HG02938 (cell line): ENCODE data around the gene PTPN1.

ENCODE experiments used
- ATAC-seq: cut with Tn5 transposase; IDR thresholded peaks from one replicate; pipeline ENCODE4 v1.9.1; 2021; ENCODE audit warnings: mild to moderate bottlenecking, moderate library complexity; ENCODE audit not compliant: unreplicated experiment

PTPN1 gene

DNA sequence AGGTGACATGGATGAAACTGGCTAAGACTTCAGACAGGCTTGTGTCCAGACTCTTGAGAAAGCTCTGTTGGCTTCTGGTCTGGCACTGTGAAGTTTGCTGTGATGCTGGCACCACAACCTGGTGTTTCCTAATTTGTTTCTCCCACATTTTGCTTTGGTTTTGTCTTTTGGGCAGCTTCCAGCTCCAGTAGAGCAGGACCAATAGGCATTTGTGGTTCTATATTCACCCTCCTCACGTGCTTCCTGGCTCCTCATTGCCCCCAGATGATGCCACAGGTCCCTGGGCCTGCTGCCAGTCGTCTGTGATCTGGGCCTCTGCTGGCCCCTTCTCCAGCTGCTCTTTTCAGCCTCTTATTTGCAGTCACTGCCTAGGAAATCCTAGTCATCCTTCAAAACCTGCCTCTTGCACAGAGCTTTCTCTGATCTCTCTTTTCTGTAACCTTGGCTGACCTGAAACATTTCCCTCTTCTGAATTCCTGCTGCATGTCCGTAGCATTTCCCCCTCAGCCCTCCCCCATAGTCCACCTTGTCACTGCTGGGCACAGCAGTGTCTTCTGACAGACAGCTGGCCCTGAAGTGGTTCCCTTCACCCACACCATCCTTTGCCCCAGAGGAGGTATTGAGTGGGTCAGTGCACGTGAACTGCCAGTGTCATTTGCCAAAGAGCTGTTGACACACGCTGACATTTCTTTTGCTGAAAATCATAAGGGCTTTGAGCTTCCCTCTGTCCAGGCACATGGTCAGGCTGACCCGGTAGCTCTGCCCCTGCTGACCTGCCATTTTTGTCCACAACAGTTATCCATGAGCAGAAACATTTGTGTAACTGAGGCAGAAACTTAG lies 63.0 kb downstream of the PTPN1 start:
- no peak for ATAC-seq

- ATAC-seq, result no peak
These were observed 63.9 kb downstream of the PTPN1 start for GRCh38 chr20:50574108-50574507.

DNA sequence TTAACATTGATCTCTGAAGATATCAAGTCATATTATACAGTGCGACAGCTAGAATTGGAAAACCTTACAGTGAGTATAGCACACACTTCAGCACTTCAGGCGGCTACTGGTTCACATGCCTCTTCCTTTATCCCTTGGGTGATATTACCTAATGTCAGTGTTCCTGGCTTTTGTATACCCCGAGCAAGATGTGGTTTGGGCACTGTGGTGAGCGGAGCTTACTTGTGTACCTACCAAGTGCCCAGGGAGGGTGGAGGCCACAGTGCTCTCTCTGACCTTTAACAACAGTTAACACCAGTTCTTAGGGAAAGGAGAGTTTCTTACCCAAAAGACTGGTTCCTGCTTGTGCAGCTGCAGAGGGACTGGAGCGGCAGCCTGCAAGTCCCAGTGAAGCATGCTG lies 64.4 kb downstream of the PTPN1 start:
- no peak for ATAC-seq

GRCh38 chr20:50575865-50576720 lies 65.9 kb downstream of the PTPN1 start:
- no peak for ATAC-seq

DNA sequence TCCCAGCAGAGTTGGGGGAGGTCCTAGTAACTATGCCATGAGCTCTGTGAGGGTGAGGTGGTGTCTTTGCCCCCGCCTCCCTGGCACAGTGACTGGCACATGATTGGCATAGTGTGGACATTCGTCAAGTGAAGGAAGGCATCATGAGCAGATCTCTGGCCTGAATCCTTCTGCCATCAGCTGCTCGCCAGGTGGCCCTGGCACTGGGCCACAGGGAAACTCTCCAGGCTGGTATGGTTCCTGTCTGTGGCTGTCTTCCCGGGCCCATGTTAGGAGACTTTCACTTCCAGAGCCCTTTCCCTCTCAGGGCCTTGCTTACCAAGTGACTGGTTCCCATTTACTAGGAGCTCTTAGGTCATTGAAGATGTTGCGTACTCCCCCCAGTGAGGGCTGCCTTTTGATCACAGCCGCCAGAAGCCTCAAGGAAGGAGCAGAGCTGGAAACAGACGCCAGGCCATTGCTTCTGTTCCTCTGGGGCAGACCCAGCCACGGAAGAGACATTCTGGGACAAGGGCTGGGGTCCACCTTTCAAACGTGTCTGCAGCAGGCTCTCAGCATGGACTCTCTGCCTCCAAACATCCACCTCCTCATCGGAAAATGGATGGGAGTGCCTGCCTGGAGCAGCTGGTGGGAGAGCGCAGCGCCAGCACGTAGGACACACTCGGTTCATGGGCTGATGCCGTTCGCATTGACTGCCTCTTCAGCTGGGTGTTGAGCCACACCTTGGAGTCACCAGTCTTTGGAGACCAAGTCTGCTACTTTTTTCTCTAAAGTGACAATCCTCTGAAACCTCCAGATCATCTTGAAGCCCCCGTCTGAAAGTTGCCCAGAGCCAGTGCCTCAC lies 67.2 kb downstream of the PTPN1 start:
- no peak for ATAC-seq

GRCh38 chr20:50578061-50578777 lies 68.0 kb downstream of the PTPN1 start:
- no peak for ATAC-seq

GRCh38 chr20:50578778-50579165 lies 68.6 kb downstream of the PTPN1 start:
- ATAC-seq, result no peak

GRCh38 chr20:50579511-50579910 lies 69.3 kb downstream of the PTPN1 start:
- ATAC-seq, result no peak

DNA sequence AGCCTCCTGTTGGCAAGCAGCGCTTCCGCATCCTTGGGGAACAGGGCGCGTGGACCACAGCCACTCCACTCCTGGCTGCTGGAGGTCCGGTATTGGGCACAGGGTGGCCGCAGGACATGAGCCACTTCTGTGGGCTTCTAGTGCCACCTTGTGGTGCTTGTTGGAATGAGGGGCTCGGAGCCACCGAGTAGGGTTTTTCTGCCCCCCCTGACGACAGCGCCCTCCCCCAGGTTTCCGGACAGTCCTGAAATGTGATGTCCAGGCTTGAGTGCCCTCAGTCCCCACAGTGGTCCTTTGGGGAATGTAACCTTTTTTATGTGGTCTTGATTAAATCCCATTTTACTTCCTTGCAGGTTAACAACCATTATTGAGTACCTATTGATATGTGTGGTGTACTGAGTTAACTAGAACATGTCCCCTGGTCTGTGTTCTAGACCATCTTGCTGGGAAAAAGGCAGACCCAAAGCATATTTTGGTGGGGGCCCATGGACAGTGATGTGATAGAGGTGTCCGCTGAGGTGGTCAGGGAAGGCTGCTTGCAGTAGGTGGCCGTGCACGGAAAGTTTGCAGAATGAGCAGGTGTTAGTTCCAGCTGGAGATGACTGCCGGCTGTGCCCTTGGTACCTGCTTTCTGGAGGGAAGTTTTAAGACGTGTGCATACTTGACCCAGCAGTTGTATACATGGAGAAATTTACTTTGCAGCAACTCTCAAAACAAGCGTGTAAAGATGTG lies 70.0 kb downstream of the PTPN1 start:
- no peak for ATAC-seq

GRCh38 chr20:50580842-50581544 lies 70.8 kb downstream of the PTPN1 start:
- ATAC-seq, result no peak

- ATAC-seq, result no peak
These were observed 71.9 kb downstream of the PTPN1 start for GRCh38 chr20:50582092-50582491.

DNA sequence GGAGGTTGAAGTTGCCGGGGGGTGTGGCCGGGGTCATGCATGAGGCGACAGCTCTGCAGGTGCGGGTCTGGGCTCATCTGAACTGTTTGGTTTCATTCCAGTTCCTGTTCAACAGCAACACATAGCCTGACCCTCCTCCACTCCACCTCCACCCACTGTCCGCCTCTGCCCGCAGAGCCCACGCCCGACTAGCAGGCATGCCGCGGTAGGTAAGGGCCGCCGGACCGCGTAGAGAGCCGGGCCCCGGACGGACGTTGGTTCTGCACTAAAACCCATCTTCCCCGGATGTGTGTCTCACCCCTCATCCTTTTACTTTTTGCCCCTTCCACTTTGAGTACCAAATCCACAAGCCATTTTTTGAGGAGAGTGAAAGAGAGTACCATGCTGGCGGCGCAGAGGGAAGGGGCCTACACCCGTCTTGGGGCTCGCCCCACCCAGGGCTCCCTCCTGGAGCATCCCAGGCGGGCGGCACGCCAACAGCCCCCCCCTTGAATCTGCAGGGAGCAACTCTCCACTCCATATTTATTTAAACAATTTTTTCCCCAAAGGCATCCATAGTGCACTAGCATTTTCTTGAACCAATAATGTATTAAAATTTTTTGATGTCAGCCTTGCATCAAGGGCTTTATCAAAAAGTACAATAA lies 72.5 kb downstream of the PTPN1 start:
- ATAC-seq, result no peak

- ATAC-seq, result no peak
These were observed 73.4 kb downstream of the PTPN1 start for GRCh38 chr20:50583442-50584150.

DNA sequence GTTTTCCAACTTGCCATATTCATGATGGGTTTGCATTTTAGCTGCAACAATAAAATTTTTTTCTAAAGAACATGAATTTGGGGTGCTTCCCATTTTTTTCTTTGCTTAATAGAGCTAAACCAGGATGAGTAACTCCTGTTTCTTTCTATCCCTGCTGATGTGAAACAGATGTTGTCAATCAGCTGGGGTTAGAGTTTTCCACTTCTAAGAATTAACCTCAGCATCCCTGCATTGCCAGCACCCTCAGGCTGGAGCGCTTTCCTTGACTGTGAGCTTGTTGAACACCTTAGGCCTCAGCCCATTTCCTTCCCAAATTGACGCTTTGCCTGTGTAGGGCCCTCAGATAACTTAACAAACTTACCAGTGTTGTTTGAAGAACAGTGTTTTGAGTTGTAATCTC lies 74.5 kb downstream of the PTPN1 start:
- ATAC-seq, result no peak

- no peak for ATAC-seq
These were observed 75.0 kb downstream of the PTPN1 start for GRCh38 chr20:50585214-50585613.

DNA sequence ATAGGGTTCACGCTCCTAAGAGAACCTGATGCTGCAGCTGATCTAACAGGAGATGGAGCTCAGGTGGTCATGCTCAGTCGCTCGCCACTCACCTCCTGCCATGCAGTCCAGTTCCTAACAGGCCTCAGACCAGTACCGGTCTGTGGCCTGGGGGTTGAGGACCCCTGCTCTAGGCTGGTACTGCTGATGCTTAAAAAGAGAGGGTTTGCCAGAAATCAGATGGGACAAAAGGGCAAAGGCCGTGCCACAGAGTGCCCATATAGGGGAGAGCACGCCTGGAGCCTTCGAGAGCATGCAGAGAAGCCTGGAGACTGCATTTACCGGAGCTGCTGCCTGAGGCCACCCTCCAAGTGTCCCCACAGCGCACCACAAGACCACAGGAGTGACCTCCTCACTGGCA lies 75.5 kb downstream of the PTPN1 start:
- no peak for ATAC-seq

- no peak for ATAC-seq
These were observed 76.5 kb downstream of the PTPN1 start for GRCh38 chr20:50586531-50587232.
